Measurements from ENCODE around the gene PABPC3.

Gene PABPC3

DNA sequence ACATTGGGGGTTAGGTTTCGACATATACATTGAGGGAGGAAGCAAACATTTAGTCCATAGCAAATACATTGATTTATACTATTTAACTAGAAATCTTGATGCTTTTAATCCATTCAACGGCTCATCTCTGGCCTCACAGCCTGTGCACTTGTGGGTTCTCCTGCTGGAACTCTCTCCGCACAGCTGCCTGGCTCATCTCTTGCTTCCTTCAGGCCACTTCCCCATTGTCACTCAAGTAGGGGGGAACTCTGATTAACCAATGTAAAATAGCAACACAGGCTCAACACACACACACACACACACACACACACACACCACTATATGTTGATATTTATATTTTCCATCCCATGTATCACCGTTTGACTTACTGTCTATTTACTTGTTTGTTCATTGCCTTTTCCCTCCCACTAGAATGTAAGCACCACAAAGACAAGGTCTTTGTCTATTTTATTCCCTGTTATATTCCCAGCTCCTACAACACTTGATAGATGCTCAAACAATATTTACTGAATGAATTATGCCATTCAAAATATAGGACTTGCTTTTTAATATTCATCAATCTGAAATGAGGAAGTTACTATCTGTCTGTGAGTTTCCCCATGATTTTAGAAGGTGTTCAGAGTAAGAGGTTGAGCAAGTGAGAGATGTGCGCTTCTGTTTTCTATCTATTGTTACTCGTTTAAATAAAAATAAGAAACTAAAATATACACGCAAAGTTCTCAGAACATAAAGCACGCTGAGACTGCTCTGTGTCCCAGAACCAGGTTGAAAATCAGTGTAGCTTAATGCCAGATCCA, 29.8 kb upstream of the PABPC3 start:
- no peak overlapping the region for H3K14ac ChIP-seq (ENCODE audit: low read length)
- no peak overlapping the region for H4K8ac ChIP-seq (ENCODE audit: low read depth, low read length)
- no peak overlapping the region for H4K91ac ChIP-seq (ENCODE audit: low read depth, low read length, poor library complexity)

DNA sequence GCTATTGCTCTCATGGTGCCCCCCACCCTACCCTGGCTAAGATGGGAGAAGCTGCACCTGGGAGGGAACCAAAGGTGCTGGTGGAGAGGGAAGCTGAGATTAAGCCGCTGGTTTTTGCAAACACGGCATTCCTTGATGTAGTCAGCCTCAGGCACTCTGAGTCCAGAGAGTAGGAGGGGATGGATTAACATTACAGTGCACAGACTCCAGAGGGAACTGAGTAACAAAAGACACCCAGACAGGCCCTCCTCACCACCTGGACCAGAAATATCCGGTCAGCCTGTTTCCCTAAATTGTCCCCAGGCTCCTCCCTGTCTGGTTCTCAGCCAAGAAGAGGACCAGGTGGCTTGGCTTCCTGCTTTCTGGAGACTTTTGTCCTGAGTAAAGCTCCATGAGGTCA, 28.9 kb upstream of the PABPC3 start:
- no peak overlapping the region for H2AFZ ChIP-seq (ENCODE audit: low read length)
- H3K4me2 ChIP-seq (ENCODE audit: insufficient read depth, low read length, poor library complexity, severe bottlenecking) = no peak overlapping the region
- no peak overlapping the region for H3K27ac ChIP-seq (replicated peaks; ENCODE audit: low read length)
- H3K14ac ChIP-seq (ENCODE audit: low read length) = no peak overlapping the region
- no peak overlapping the region for H3K9ac ChIP-seq (ENCODE audit: low read depth, low read length, poor library complexity)
- peaks cover 0 to 6% (median 0%) of the 10 kb centered on the region in 3 experiments for H3K27me3 ChIP-seq (ENCODE audit: control insufficient read depth in 3 of 3, insufficient read depth in 3 of 3, low read depth in 1 of 3, low read length in 3 of 3)
- H4K91ac ChIP-seq (ENCODE audit: low read depth, low read length, poor library complexity) = no peak overlapping the region
- no peak overlapping the region for H3K4me3 ChIP-seq (ENCODE audit: low read length in 2 of 2)
- DNase-seq (ENCODE audit: low spot score) = no peak
- no peak overlapping the region for H4K8ac ChIP-seq (ENCODE audit: low read depth, low read length)
- no peak overlapping the region for H2BK15ac ChIP-seq (ENCODE audit: low read length)
- H2BK120ac ChIP-seq (ENCODE audit: low read depth, low read length) = no peak overlapping the region
- H3K79me1 ChIP-seq (ENCODE audit: low read depth, low read length) = no peaks in the 10 kb centered on the region
- no peaks in the 10 kb centered on the region for H3K36me3 ChIP-seq (replicated peaks in 1 of 2; ENCODE audit: control insufficient read depth in 2 of 2, insufficient read depth in 2 of 2, low read length in 2 of 2)
- H2BK5ac ChIP-seq (ENCODE audit: low read length) = no peak overlapping the region
- H2BK12ac ChIP-seq (ENCODE audit: low read length) = no peak overlapping the region
- no CpG with 5 or more reads among the region's 3 CpGs for WGBS, 2 donors (ENCODE audit: extremely low coverage in 2 of 2, insufficient read length in 2 of 2, insufficient replicate concordance in 1 of 2)
- no peak overlapping the region for H3K4ac ChIP-seq (ENCODE audit: low read length)
- H3K9me3 ChIP-seq (replicated peaks in 1 of 2; ENCODE audit: control insufficient read depth in 2 of 2, insufficient read depth in 1 of 2, low read depth in 1 of 2, low read length in 2 of 2) = peaks cover 0 to 3% of the 10 kb centered on the region in 2 donors
- H3K4me1 ChIP-seq (ENCODE audit: control insufficient read depth in 2 of 2, insufficient read depth in 1 of 2, low read depth in 1 of 2, low read length in 2 of 2) = no peaks in the 10 kb centered on the region
- H3K18ac ChIP-seq (ENCODE audit: low read length) = peak overlapping the region; percentile 16
- H3K23ac ChIP-seq (ENCODE audit: low read depth, low read length, poor library complexity) = no peak overlapping the region
- no peak overlapping the region for H2AK5ac ChIP-seq (ENCODE audit: low read depth, low read length)

More for the DNA sequence above, 29.8 kb upstream of the PABPC3 start:
- Histone ChIP-seq H3K18ac (ENCODE audit: low read length) (no peak overlapping the region), H3K4me1 (ENCODE audit: control insufficient read depth in 2 of 2, insufficient read depth in 1 of 2, low read depth in 1 of 2, low read length in 2 of 2) (no peaks in the 10 kb centered on the region), H2AK5ac (ENCODE audit: low read depth, low read length) (no peak overlapping the region), H2BK15ac (ENCODE audit: low read length) (no peak overlapping the region), H2BK120ac (ENCODE audit: low read depth, low read length) (no peak overlapping the region), H3K4me2 (ENCODE audit: insufficient read depth, low read length, poor library complexity, severe bottlenecking) (no peak overlapping the region), H3K4ac (ENCODE audit: low read length) (no peak overlapping the region), H3K27me3 (ENCODE audit: control insufficient read depth in 3 of 3, insufficient read depth in 3 of 3, low read depth in 1 of 3, low read length in 3 of 3) (peaks cover 0 to 6% (median 0%) of the 10 kb centered on the region in 3 experiments), H3K4me3 (ENCODE audit: low read length in 2 of 2) (no peak overlapping the region), H3K79me1 (ENCODE audit: low read depth, low read length) (no peaks in the 10 kb centered on the region), H3K9ac (ENCODE audit: low read depth, low read length, poor library complexity) (no peak overlapping the region), H3K9me3 (replicated peaks in 1 of 2; ENCODE audit: control insufficient read depth in 2 of 2, insufficient read depth in 1 of 2, low read depth in 1 of 2, low read length in 2 of 2) (peaks cover 0 to 3% of the 10 kb centered on the region in 2 donors), H2AFZ (ENCODE audit: low read length) (no peak overlapping the region), H2BK5ac (ENCODE audit: low read length) (no peak overlapping the region), H3K36me3 (replicated peaks in 1 of 2; ENCODE audit: control insufficient read depth in 2 of 2, insufficient read depth in 2 of 2, low read length in 2 of 2) (no peaks in the 10 kb centered on the region), H2BK12ac (ENCODE audit: low read length) (no peak overlapping the region), H3K27ac (replicated peaks; ENCODE audit: low read length) (no peak overlapping the region), H3K23ac (ENCODE audit: low read depth, low read length, poor library complexity) (no peak overlapping the region)
- DNase-seq (ENCODE audit: low spot score) = no peak
- WGBS, 2 donors (ENCODE audit: extremely low coverage in 2 of 2, insufficient read length in 2 of 2, insufficient replicate concordance in 1 of 2) = no CpG with 5 or more reads among the region's 8 CpGs

DNA sequence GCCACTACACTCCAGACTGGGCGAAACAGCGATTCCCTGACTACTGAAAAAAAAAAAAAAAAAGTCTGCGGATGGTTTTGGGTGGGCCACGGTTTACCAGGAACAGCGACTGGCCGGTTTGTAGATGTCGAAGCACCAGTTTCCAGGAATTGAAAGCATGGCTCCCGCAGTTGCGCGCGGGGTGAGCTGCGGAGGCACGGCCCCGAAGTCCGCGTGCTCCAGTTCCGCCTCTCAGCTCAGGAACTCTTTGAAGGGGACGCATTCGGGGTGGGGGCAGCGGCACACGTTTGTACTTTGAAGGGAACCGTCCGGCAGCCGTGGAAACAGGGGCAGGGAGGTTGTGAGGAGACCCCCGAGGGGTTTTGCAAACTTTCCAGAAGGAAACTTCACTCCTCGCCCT, 27.1 kb upstream of the PABPC3 start:
- WGBS, 2 donors (ENCODE audit: extremely low coverage in 2 of 2, insufficient read length in 2 of 2, insufficient replicate concordance in 1 of 2) = no CpG with 5 or more reads among the region's 26 CpGs
- Histone ChIP-seq H3K9ac (ENCODE audit: low read depth, low read length, poor library complexity) (no peak overlapping the region), H3K4me1 (ENCODE audit: control insufficient read depth in 2 of 2, insufficient read depth in 1 of 2, low read depth in 1 of 2, low read length in 2 of 2) (no peaks in the 10 kb centered on the region), H3K79me1 (ENCODE audit: low read depth, low read length) (no peaks in the 10 kb centered on the region), H3K23ac (ENCODE audit: low read depth, low read length, poor library complexity) (no peak overlapping the region), H2AFZ (ENCODE audit: low read length) (no peak overlapping the region), H3K27ac (replicated peaks; ENCODE audit: low read length) (no peak overlapping the region), H2AK5ac (ENCODE audit: low read depth, low read length) (no peak overlapping the region), H3K4me3 (ENCODE audit: low read length in 2 of 2) (no peak overlapping the region), H4K91ac (ENCODE audit: low read depth, low read length, poor library complexity) (no peak overlapping the region), H2BK5ac (ENCODE audit: low read length) (no peak overlapping the region), H3K18ac (ENCODE audit: low read length) (no peak overlapping the region), H3K36me3 (replicated peaks in 1 of 2; ENCODE audit: control insufficient read depth in 2 of 2, insufficient read depth in 2 of 2, low read length in 2 of 2) (no peaks in the 10 kb centered on the region), H3K4me2 (ENCODE audit: insufficient read depth, low read length, poor library complexity, severe bottlenecking) (no peak overlapping the region), H3K14ac (ENCODE audit: low read length) (no peak overlapping the region), H2BK12ac (ENCODE audit: low read length) (no peak overlapping the region), H3K4ac (ENCODE audit: low read length) (no peak overlapping the region), H4K8ac (ENCODE audit: low read depth, low read length) (no peak overlapping the region), H3K27me3 (ENCODE audit: control insufficient read depth in 3 of 3, insufficient read depth in 3 of 3, low read depth in 1 of 3, low read length in 3 of 3) (peaks cover 0 to 6% (median 0%) of the 10 kb centered on the region in 3 experiments), H3K9me3 (replicated peaks in 1 of 2; ENCODE audit: control insufficient read depth in 2 of 2, insufficient read depth in 1 of 2, low read depth in 1 of 2, low read length in 2 of 2) (no peaks in the 10 kb centered on the region), H2BK15ac (ENCODE audit: low read length) (no peak overlapping the region), H2BK120ac (ENCODE audit: low read depth, low read length) (no peak overlapping the region)
- DNase-seq (ENCODE audit: low spot score) = no peak

DNA sequence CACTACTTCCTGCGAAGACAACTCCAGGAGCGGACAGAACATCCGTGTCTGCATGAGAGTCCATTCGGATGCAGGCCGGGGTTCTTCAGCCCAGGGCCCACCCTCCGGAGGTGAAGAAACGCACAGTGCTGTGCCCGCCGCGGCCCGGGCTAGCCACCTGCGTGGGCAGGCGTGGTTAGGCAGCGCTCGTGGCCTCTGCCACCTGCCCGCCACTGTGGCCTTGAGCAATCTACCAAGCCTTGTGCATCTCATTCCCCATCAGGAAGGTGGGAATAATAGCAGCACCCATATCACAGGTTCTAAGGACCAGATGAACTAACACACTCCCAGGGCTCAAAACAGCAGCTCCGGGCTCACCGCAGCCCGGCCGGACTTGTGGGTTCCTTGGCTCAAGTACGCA, 26.7 kb upstream of the PABPC3 start:
- Histone ChIP-seq H3K4me3 (ENCODE audit: low read length in 2 of 2) (no peak overlapping the region), H3K27ac (replicated peaks; ENCODE audit: low read length) (no peak overlapping the region), H3K4me1 (ENCODE audit: control insufficient read depth in 2 of 2, insufficient read depth in 1 of 2, low read depth in 1 of 2, low read length in 2 of 2) (no peaks in the 10 kb centered on the region), H3K9ac (ENCODE audit: low read depth, low read length, poor library complexity) (peak overlapping the region; percentile 3), H3K79me1 (ENCODE audit: low read depth, low read length) (no peaks in the 10 kb centered on the region), H3K4ac (ENCODE audit: low read length) (no peak overlapping the region), H3K27me3 (ENCODE audit: control insufficient read depth in 3 of 3, insufficient read depth in 3 of 3, low read depth in 1 of 3, low read length in 3 of 3) (peaks cover 0 to 6% (median 0%) of the 10 kb centered on the region in 3 experiments), H2BK12ac (ENCODE audit: low read length) (no peak overlapping the region), H4K91ac (ENCODE audit: low read depth, low read length, poor library complexity) (no peak overlapping the region), H2BK5ac (ENCODE audit: low read length) (no peak overlapping the region), H2BK120ac (ENCODE audit: low read depth, low read length) (no peak overlapping the region), H2BK15ac (ENCODE audit: low read length) (no peak overlapping the region), H4K8ac (ENCODE audit: low read depth, low read length) (no peak overlapping the region), H3K4me2 (ENCODE audit: insufficient read depth, low read length, poor library complexity, severe bottlenecking) (no peak overlapping the region), H3K9me3 (replicated peaks in 1 of 2; ENCODE audit: control insufficient read depth in 2 of 2, insufficient read depth in 1 of 2, low read depth in 1 of 2, low read length in 2 of 2) (no peaks in the 10 kb centered on the region), H3K18ac (ENCODE audit: low read length) (no peak overlapping the region), H3K23ac (ENCODE audit: low read depth, low read length, poor library complexity) (no peak overlapping the region), H3K14ac (ENCODE audit: low read length) (peak overlapping the region; percentile 31), H2AK5ac (ENCODE audit: low read depth, low read length) (peak overlapping the region; percentile 79), H2AFZ (ENCODE audit: low read length) (no peak overlapping the region), H3K36me3 (replicated peaks in 1 of 2; ENCODE audit: control insufficient read depth in 2 of 2, insufficient read depth in 2 of 2, low read length in 2 of 2) (no peaks in the 10 kb centered on the region)
- no peak for DNase-seq (ENCODE audit: low spot score)
- WGBS, 2 donors (ENCODE audit: extremely low coverage in 2 of 2, insufficient read length in 2 of 2, insufficient replicate concordance in 1 of 2) = no CpG with 5 or more reads among the region's 21 CpGs

All from neuronal stem cell (in vitro differentiated cells).